Adrenal gland (tissue), 12 donors: ENCODE measurements around the gene THBD. TPM values are rescaled to one million over a fixed set of nuclear protein-coding genes. Genes with fewer than 3 reads are reported as not detected.

Experiments used
- DNase-seq, 7 donors: peaks; one replicate each; pipeline ENCODE4 v3.0.0-alpha.2; 2019 to 2020
- H3K27ac ChIP-seq, 5 donors: fragments of 200-600 bp; sonication (generic) in 4 of 5; 1 replicate in 3 of 5; 2 replicates in 2 of 5; pipeline versions ENCODE4 v1.5.1 to v1.8.0; 2016 to 2020; ENCODE audit warnings: mild to moderate bottlenecking in 1 of 5
- H3K27me3 ChIP-seq: fragments of 200-600 bp; 2 replicates; pipeline ENCODE4 v1.8.0; 2021
- H3K36me3 ChIP-seq, 2 donors: fragments of 200-600 bp; replicated peaks in 1 of 2; 1 replicate in 1 of 2; 2 replicates in 1 of 2; pipeline versions ENCODE4 v1.5.1 to v1.8.0; 2018 to 2022
- H3K4me1 ChIP-seq, 2 donors: fragments of 200-600 bp; replicated peaks in 1 of 2; 1 replicate in 1 of 2; 2 replicates in 1 of 2; pipeline versions ENCODE4 v1.5.1 to v1.8.0; 2018 to 2021
- H3K4me3 ChIP-seq, 4 donors: fragments of 200-600 bp; sonication (generic) in 3 of 4; one replicate each; pipeline ENCODE4 v1.5.1; 2016 to 2018
- H3K9me3 ChIP-seq, 3 donors: fragments of 200-600 bp; sonication (generic) in 1 of 3; replicated peaks in 1 of 3; 1 replicate in 2 of 3; 2 replicates in 1 of 3; pipeline versions ENCODE4 v1.5.1 to v1.8.0; 2016 to 2021
- CTCF ChIP-seq, 6 experiments: fragments of 450-650 bp in 4 of 6; fragments of 200-600 bp in 2 of 6; sonication (generic) in 1 of 6; IDR thresholded peaks; 1 replicate in 5 of 6; 2 replicates in 1 of 6; pipeline versions ENCODE4 v1.5.1 to v1.8.0; 2016 to 2021; ENCODE audit warnings: antibody characterized with exemption in 6 of 6, mild to moderate bottlenecking in 2 of 6, moderate library complexity in 1 of 6
- POLR2A ChIP-seq, 2 donors: fragments of 450-650 bp; IDR thresholded peaks; one replicate each; pipeline ENCODE4 v1.6.1; 2017; ENCODE audit warnings: antibody characterized with exemption in 2 of 2, mild to moderate bottlenecking in 2 of 2, moderate library complexity in 1 of 2
- WGBS, 4 donors: extraction: QIAGEN DNeasy Blood & Tissue Kit in 2 of 4; methylation state at CpG; one replicate each; pipeline versions ENCODE4 v1.1.5 to v1.1.7; 2013 to 2017; 5-methylcytosine and 5-hydroxymethylcytosine counted together
- intact Hi-C, 2 donors: fragments of 100-400 bp; cut with DNase I; formaldehyde crosslinking; loops; one replicate each; pipeline versions ENCODE4 v1.14.1 to v1.15.0; 2022 to 2023
- polyA plus RNA-seq, 3 donors: library from polyadenylated mRNA; stranded (reverse); fragments of 200-250 nt in 2 of 3; fragments of 350-450 nt in 1 of 3; fragmentation: Illumina TruSeq in 1 of 3; extraction: RNeasy Lipid Tissue Mini Kit (QIAGEN cat#74804) in 1 of 3; gene quantifications; one replicate each; pipeline ENCODE4 v1.2.3, GENCODE V29; 2013 to 2014
- total RNA-seq, 9 donors: library from RNA; depleted of rRNA in 4 of 9; stranded (reverse); fragments of >200 nt in 4 of 9; fragments of 120-200 nt in 1 of 9; fragmentation: NEBNext Ultra II Directional in 1 of 9; extraction: Animal tissue kit (Norgen Biotek cat#: 25700) in 1 of 9; gene quantifications; one replicate each; pipeline versions ENCODE4 v1.1.0 to v1.2.4, GENCODE V29; 2013 to 2023
- donor health status: healthy with polysubstance abuse.
- donor health status: Bipolar disorder and iron deficiency.
- donor health status: DM: yes; HTN: yes; CAD: no.
- donor health status: DM: no; HTN: no; CAD: no.
- donor health status: DM: no; HTN: no; CAD: no.
- donor health status: DM: yes; HTN: yes; CAD: no.

The THBD gene
- total and polyA plus RNA-seq, 12 donors, result 1.2 to 58.0 (median 17.5) TPM

- TF ChIP-seq CTCF (IDR thresholded peaks at IDR 0.05), result no peak
- no peak for TF ChIP-seq POLR2A (IDR thresholded peaks at IDR 0.05)
- H3K27me3 ChIP-seq, result no peaks in the 10 kb centered on the region
- WGBS, 4 donors, result 74 to 90% (median 82%) methylated on average over 5 of the region's 5 CpGs
Measured at GRCh38 chr20:23010096-23010495, 39.4 kb downstream of the THBD start.

GRCh38 chr20:23009636-23010035 lies 39.8 kb downstream of the THBD start:
- no peaks in the 10 kb centered on the region for H3K36me3 ChIP-seq
- WGBS, 4 donors, result 58 to 71% (median 65%) methylated on average over 3 of the region's 3 CpGs
- no peaks in the 10 kb centered on the region for H3K27me3 ChIP-seq
- peaks cover 0 to 7% of the 10 kb centered on the region in 2 donors for H3K4me1 ChIP-seq
- TF ChIP-seq POLR2A (IDR thresholded peaks at IDR 0.05), result no peak
- no peak overlapping the region for H3K4me3 ChIP-seq
- no peak for DNase-seq
- intact Hi-C loops, result no loop called here
- no peaks in the 10 kb centered on the region for H3K9me3 ChIP-seq
- no peak overlapping the region for H3K27ac ChIP-seq

More at GRCh38 chr20:23010096-23010495, 39.4 kb downstream of the THBD start:
- Histone ChIP-seq H3K4me1 (peaks cover 0 to 7% of the 10 kb centered on the region in 2 donors), H3K27ac (no peak overlapping the region), H3K9me3 (no peaks in the 10 kb centered on the region), H3K4me3 (no peak overlapping the region), H3K36me3 (no peaks in the 10 kb centered on the region)
- DNase-seq, result no peak
- intact Hi-C loops, result no loop called here

GRCh38 chr20:23008667-23009066 lies 40.8 kb downstream of the THBD start:
- intact Hi-C loops, result no loop called here
- 82 to 88% (median 87%) methylated on average over 2 of the region's 2 CpGs for WGBS, 4 donors
- no peak for TF ChIP-seq POLR2A (IDR thresholded peaks at IDR 0.05)
- no peak for TF ChIP-seq CTCF (IDR thresholded peaks at IDR 0.05)

GRCh38 chr20:23007886-23008655 lies 41.4 kb downstream of the THBD start:
- intact Hi-C loops, result no loop called here
- peaks cover 0 to 2% of the 10 kb centered on the region in 2 donors for H3K4me1 ChIP-seq
- no peaks in the 10 kb centered on the region for H3K9me3 ChIP-seq
- H3K27me3 ChIP-seq, result no peaks in the 10 kb centered on the region
- 88 to 96% (median 92%) methylated on average over 8 to 9 of the region's 9 CpGs for WGBS, 4 donors
- TF ChIP-seq POLR2A (IDR thresholded peaks at IDR 0.05) (no peak), CTCF (IDR thresholded peaks at IDR 0.05) (no peak)
- no peak overlapping the region for H3K27ac ChIP-seq
- H3K36me3 ChIP-seq, result no peaks in the 10 kb centered on the region
- DNase-seq, result no peak
- no peak overlapping the region for H3K4me3 ChIP-seq

More at GRCh38 chr20:23008667-23009066, 40.8 kb downstream of the THBD start:
- peaks cover 0 to 7% of the 10 kb centered on the region in 2 donors for H3K4me1 ChIP-seq
- DNase-seq, result no peak
- H3K36me3 ChIP-seq, result no peaks in the 10 kb centered on the region
- H3K4me3 ChIP-seq, result no peak overlapping the region
- no peak overlapping the region for H3K27ac ChIP-seq
- H3K9me3 ChIP-seq, result no peaks in the 10 kb centered on the region
- no peaks in the 10 kb centered on the region for H3K27me3 ChIP-seq

- no peak for DNase-seq
- no peaks in the 10 kb centered on the region for H3K9me3 ChIP-seq
- H3K36me3 ChIP-seq, result no peaks in the 10 kb centered on the region
- intact Hi-C loops, result no loop called here
- H3K27me3 ChIP-seq, result no peaks in the 10 kb centered on the region
- TF ChIP-seq POLR2A (IDR thresholded peaks at IDR 0.05) (no peak), CTCF (IDR thresholded peaks at IDR 0.05) (no peak)
- no peak overlapping the region for H3K4me3 ChIP-seq
- WGBS, 4 donors, result 70 to 90% (median 79%) methylated on average over 3 of the region's 3 CpGs
- H3K4me1 ChIP-seq, result no peaks in the 10 kb centered on the region
- H3K27ac ChIP-seq, result no peak overlapping the region
Measured at GRCh38 chr20:23007462-23007861, 42.0 kb downstream of the THBD start.
